NCI-H446 treated with DMSO at 0.1 percent for 48 hours (cell line): ENCODE data around the gene GPD2.
A peak's percentile ranks its signal among the peaks of the same experiment; 100 is the strongest.

Experiments used
- DNase-seq: peaks from one replicate; lab custom pipeline; 2025; lab: John Stamatoyannopoulos, UW

The GPD2 gene

DNA sequence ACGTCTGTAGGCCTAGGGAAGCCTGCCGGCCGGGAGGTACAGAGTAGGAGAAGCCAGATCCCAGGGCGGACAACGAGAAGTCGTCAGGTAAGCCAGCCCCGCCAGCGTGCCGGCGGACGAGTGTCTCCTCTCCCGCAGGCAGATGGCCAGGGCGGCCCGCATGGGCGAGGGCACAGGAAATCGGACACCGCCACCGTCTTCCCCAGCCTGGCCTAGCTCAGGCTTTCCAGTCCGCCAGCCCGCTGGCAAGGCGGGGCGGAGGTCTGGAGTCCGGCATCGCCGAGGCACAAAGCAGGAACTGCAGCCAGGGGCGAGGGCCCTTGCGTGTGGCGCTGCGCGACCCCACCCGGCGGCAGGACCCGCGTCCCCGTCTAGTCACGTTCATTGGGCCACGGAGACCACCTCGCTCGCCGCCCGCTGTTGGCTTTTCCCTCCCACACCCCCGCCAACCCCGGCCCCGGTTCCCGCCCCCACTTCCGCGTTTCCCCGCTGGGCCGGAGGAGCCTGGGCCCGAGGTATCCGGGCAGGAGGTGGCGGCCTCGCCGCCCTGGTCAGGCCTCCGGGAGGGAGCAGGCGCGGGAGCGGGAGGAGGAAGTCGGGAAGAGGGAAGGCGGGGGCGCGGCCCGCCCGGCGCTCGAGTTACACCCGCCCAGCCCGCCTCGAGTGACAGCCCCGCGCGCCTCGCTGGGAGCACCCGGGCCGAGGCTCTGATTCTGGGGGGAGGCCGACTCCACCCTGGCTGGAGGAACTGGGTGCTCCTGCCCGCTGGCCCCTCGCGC, at the start of gene GPD2:
TSS of gene GPD2 (plus strand) at position 662 of the 779 bp plus-strand sequence. CDS start 39,727 bp downstream, outside the sequence.
- peak; percentile 61 for DNase-seq

- DNase-seq, result no peak
Measured at GRCh38 chr2:156394033-156394741, 42.0 kb upstream of the GPD2 start.

- no peak for DNase-seq
Measured at GRCh38 chr2:156396126-156396525, 40.1 kb upstream of the GPD2 start.

DNA sequence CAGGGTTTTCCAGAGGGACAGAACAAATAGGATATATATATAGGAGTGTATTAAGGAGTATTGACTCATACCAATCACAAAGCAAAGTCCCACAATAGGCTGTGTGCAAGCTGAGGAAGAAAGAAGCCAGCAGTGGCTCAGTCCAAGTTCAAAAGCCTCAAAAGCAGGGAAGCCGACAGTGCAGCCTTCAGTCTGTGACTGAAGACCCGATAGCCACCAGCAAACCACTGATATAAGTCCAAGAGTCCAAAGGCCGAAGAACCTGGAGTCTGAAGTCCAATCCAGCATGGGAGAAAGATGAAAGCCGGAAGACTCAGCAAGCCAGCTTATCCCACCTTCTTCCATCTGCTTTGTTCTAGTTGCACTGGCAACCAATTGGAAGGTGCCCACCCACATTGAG, 39.0 kb upstream of the GPD2 start:
- no peak for DNase-seq

- DNase-seq, result no peak
Measured at GRCh38 chr2:156398176-156398575, 38.0 kb upstream of the GPD2 start.

- no peak for DNase-seq
Measured at GRCh38 chr2:156399224-156399949, 36.8 kb upstream of the GPD2 start.

GRCh38 chr2:156399950-156400705, 36.1 kb upstream of the GPD2 start:
- peak; percentile 66 for DNase-seq

GRCh38 chr2:156400706-156401678, 35.2 kb upstream of the GPD2 start:
- DNase-seq, result peak; percentile 79

DNA sequence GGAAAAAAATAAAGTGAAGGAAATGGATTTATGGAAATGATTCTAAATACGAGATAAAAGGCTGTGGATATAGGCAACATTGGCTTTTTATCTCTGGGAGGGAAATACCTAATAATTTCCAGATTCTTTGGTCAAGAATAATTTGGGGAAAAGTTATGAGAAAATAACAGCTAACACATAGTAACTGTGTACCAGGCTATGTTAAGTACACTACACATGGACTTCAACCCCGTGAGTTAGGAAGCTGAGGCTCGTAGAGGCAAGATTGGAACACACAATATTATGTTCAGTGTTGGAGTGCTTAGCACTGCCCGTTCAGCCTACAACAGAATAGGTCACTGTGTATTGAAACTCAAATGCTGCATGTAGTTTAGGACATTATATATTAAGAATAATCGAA, 34.3 kb upstream of the GPD2 start:
- no peak for DNase-seq

DNA sequence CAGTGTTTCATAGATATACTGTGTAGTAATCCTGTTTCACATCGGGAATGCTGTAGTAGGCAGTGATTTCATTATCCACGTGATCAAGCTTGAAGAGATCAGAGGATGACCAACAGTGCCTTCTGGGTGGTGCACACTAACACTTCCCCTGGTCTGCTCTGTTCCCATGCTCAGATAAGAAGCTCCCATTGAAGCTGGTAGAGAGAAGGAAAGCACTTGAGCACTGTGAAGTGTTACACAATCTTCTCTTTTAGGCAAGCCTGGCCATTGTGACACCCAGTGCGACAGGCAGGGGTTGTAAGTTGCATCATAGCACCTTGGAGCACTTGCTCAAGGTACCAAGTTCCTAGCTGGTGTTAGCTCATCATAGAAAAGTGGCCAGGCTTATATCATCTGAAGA, 30.6 kb upstream of the GPD2 start:
- DNase-seq, result no peak

DNA sequence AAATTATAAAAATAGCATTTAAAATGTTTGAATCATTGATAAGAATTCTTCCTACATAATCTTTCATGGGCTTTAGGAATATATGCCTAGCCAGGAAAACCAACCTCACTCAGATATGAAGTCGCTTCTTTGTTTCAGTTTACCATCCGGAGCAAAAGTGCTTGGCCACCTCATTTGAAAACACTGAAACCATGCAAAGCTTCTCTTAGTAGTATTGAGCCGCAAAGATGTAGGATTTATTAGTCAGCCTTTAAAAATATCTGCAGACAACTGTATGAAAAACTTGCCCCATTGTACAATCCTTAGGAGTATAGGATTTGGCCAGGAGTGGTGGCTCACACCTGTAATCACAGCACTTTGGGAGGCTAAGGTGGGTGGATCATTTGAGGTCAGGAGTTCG, 24.3 kb upstream of the GPD2 start:
- DNase-seq, result no peak

DNA sequence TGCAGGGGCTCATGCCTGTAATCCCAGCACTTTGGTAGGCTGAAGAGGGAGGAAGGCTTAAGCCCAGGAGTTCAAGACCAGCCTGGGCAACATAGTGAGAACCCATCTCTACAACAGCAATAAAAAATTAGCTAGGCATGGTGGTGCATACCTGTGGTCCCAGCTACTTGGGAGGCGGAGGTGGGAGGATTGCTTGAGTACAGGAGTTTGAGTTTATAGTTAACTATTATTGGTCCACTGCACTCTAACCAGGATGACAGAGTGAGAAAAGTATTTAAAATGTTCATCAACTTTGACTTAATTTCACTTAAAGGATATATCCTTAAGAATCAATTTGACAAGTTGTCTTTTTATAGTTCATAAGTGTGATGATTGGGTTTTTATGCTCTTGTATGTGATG, 14.3 kb upstream of the GPD2 start:
- DNase-seq, result no peak

- DNase-seq, result no peak
Measured at GRCh38 chr2:156423674-156424282, 12.4 kb upstream of the GPD2 start.

- DNase-seq, result no peak
Measured at GRCh38 chr2:156427074-156427473, 9.1 kb upstream of the GPD2 start.

DNA sequence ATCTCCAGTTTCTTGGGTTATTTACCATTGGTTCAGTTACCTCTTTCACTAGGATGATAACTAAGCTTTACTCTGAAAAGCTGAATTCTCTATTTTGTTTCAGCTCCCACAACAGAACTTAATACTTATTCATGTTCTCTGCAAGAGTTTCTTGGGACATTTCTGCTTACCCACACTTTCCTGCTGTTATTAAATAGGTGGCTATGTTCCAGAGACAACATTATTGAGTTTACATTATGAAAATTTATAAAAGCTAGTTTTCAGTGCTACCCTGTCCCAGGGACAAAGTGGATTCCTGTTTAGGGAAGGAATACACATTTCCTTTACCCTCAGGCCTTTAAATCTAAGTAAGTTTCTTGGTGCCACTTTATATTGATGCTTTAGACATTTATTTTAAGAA, 7.0 kb upstream of the GPD2 start:
- DNase-seq, result no peak

- no peak for DNase-seq
Measured at GRCh38 chr2:156430236-156430979, 5.8 kb upstream of the GPD2 start.

- no peak for DNase-seq
Measured at GRCh38 chr2:156430980-156431358, 5.2 kb upstream of the GPD2 start.

GRCh38 chr2:156434461-156435291, 1.5 kb upstream of the GPD2 start:
- no peak for DNase-seq

- no peak for DNase-seq
Measured at GRCh38 chr2:156435396-156435717, 822 bp upstream of the GPD2 start.
